Retinal pigment epithelial cell (primary cell): ENCODE measurements around the gene PLPP1.

Source experiments
- DNase-seq: peaks from one replicate; pipeline ENCODE4 v3.0.0-alpha.2; 2010; ENCODE audit warnings: low read depth
- H3K4me3 ChIP-seq: 2 replicates; pipeline ENCODE4 v1.5.1; 2011; ENCODE audit warnings: mild to moderate bottlenecking, low read length, control low read depth, moderate library complexity
- CTCF ChIP-seq: conservative IDR thresholded peaks from 2 replicates; pipeline ENCODE4 v1.5.1; 2011; ENCODE audit warnings: low read depth, low read length, control low read depth, inconsistent platforms

The PLPP1 gene

GRCh38 chr5:55534436-55535198 is at the start of gene PLPP1:
Gene PLPP1 (minus strand): TSS chr5:55534964. CDS start chr5:55534629, 335 bp downstream.
- peak within 1 kb of the TSS; percentile 84 for H3K4me3 ChIP-seq
- no peak for TF ChIP-seq CTCF
- DNase-seq = peak; percentile 49

DNA sequence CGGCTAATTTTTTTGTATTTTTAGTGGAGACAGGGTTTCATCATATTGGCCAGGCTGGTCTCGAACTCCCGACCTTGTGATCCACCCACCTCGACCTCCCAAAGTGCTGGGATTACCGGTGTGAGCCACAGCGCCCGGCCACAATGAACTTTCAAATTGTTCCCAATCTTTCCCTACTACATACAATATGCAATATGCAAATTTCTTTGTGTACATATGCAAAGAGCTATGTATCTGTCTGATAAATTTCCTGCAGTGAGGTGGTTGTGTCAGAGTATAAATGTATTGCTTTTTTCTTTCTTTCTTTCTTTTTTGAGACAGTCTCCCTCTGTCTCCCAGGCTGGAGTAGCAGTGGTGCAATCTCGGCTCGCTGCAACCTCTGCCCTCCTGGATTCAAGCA is 48.8 kb upstream of the PLPP1 start:
- no peak overlapping the region for H3K4me3 ChIP-seq
- DNase-seq = no peak
- TF ChIP-seq CTCF = no peak

DNA sequence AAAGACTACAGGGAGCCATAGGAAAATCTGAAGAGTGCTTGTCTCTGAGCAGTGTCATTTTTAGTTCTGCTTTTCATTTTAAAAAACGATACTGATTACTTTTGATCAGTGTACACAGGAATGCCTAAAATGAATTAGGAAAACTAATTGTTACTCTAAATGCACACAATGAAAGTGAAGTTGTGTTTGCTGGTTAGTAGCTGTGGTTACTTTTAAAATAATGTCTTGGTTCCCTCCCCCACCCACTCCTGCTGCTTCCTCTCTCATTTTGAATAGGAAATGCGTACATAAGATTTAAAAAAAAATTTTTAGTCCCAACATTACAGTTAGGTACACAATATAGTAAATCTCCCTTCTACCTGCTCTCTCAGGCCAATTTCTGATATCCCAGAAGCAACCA is 47.5 kb upstream of the PLPP1 start:
- no peak overlapping the region for H3K4me3 ChIP-seq
- no peak for DNase-seq
- TF ChIP-seq CTCF = no peak

- no peak for DNase-seq
- TF ChIP-seq CTCF = no peak
- H3K4me3 ChIP-seq = no peak overlapping the region
Measured at GRCh38 chr5:55580042-55580441, 45.3 kb upstream of the PLPP1 start.

- no peak overlapping the region for H3K4me3 ChIP-seq
- no peak for DNase-seq
- TF ChIP-seq CTCF = no peak
Measured at GRCh38 chr5:55578771-55579170, 44.0 kb upstream of the PLPP1 start.

DNA sequence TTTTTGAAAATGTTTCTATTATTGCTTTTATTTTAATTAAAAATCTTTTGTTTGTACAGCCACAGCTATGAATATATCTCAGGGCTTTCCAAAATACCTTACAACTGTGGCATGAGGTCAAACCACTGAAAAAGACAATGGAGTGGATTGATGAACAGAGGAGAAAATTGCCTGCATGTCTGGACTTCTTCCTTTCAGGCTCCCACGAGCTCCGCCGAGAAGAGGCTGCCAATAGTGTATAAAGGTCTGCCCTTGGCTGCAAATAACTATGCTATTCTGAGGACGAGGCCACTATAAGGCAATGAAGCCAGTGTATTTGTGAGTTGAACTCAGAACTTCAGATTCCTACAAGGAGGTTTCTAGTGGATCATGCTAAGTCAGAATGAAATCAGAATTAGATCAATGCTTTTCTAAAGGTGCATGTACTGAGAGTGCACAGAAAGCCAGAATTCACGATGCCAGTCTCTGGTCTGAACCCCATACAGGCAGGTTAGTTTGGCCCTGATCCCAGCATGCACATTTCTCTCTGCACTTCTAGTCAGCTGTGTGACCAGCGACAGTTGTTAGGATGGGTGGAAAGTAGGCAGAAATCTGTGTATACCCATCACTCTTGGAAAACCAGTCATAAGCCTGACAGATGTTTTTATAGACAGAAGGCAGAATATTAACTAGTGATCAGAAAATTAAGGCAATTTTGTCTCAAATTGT is 42.7 kb upstream of the PLPP1 start:
- no peak for DNase-seq
- no peak for TF ChIP-seq CTCF

DNA sequence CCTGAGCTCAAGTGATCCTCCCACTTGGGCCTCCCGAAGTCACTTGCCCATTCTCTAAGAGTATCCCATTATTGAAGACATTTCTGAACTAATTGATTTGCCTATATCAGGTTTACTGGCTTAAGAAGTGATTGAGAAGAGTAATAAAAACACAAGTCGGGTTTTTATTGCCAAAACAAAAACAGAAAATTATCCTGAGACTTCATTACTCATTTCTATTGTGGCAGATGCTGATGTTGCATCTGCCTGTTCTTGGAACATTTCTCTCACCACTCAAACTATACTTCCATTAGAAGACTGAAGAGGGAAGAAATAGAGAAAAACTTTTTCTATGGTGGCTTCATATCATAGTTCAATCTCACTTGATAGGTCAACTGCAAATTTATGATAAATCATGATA is 41.9 kb upstream of the PLPP1 start:
- DNase-seq = no peak

More for the DNA sequence above, 42.7 kb upstream of the PLPP1 start:
- H3K4me3 ChIP-seq = no peak overlapping the region

More for the DNA sequence above, 41.9 kb upstream of the PLPP1 start:
- no peak for TF ChIP-seq CTCF
- no peak overlapping the region for H3K4me3 ChIP-seq
